Loucy (cell line): Measurements from ENCODE around the gene APOA4.

ENCODE experiments used
- H2AFZ ChIP-seq: fragments of 200-600 bp; sonication (generic); 2 replicates; pipeline ENCODE4 v1.6.0; 2016; ENCODE audit warnings: antibody characterized with exemption, mild to moderate bottlenecking, low read length, moderate library complexity
- H3F3A ChIP-seq: fragments of 200-600 bp; 2 replicates; pipeline ENCODE4 v1.6.0; 2016; ENCODE audit warnings: antibody characterized with exemption, low read depth, mild to moderate bottlenecking
- H3K27me3 ChIP-seq: fragments of 200-600 bp; sonication (generic); 2 replicates; pipeline ENCODE4 v1.6.1; 2014; ENCODE audit warnings: low read length, mild to moderate bottlenecking; ENCODE audit not compliant: insufficient read depth, poor library complexity, severe bottlenecking
- H3K36me3 ChIP-seq: fragments of 200-600 bp; sonication (generic); 2 replicates; pipeline ENCODE4 v1.6.1; 2016; ENCODE audit warnings: low read length; ENCODE audit not compliant: insufficient read depth
- H3K4me1 ChIP-seq: fragments of 200-600 bp; sonication (generic); 2 replicates; pipeline ENCODE4 v1.5.1; 2014; ENCODE audit warnings: low read length, mild to moderate bottlenecking; ENCODE audit not compliant: insufficient read depth, poor library complexity, severe bottlenecking
- H3K4me2 ChIP-seq: fragments of 200-600 bp; sonication (generic); 2 replicates; pipeline ENCODE4 v1.6.0; 2014; ENCODE audit warnings: antibody characterized with exemption, low read length, low read depth, mild to moderate bottlenecking; ENCODE audit not compliant: poor library complexity, severe bottlenecking
- H3K4me3 ChIP-seq: fragments of 200-600 bp; sonication (generic); 2 replicates; pipeline ENCODE4 v1.5.1; 2014; ENCODE audit warnings: low read length, mild to moderate bottlenecking, mixed read lengths; ENCODE audit not compliant: poor library complexity, severe bottlenecking
- H3K79me2 ChIP-seq: fragments of 200-600 bp; sonication (generic); 2 replicates; pipeline ENCODE4 v1.6.1; 2014; ENCODE audit warnings: low read length; ENCODE audit not compliant: insufficient read depth
- H3K9ac ChIP-seq: fragments of 200-600 bp; sonication (generic); 2 replicates; pipeline ENCODE4 v1.6.0; 2014; ENCODE audit warnings: mild to moderate bottlenecking, low read depth, low read length, moderate library complexity; ENCODE audit not compliant: poor library complexity, severe bottlenecking
- H3K9me2 ChIP-seq: fragments of 200-600 bp; sonication (generic); replicated peaks from 2 replicates; pipeline ENCODE4 v1.6.1; 2016; ENCODE audit warnings: low read depth, low read length, mixed read lengths
- H3K9me3 ChIP-seq: fragments of 200-600 bp; sonication (generic); 2 replicates; pipeline ENCODE4 v1.6.1; 2014; ENCODE audit warnings: mild to moderate bottlenecking, antibody characterized with exemption, low read length, low read depth; ENCODE audit not compliant: insufficient read depth
- H4K20me1 ChIP-seq: fragments of 200-600 bp; sonication (generic); 2 replicates; pipeline ENCODE4 v1.6.0; 2014; ENCODE audit warnings: antibody characterized with exemption, low read length, mild to moderate bottlenecking; ENCODE audit not compliant: insufficient read depth, poor library complexity, severe bottlenecking
- EZH2phosphoT487 ChIP-seq: fragments of 200-600 bp; IDR thresholded peaks from 2 replicates; pipeline ENCODE4 v1.6.1; 2018; ENCODE audit warnings: antibody characterized with exemption, mild to moderate bottlenecking, moderate library complexity, borderline replicate concordance
- TF ChIP-seq, protein P1 (sequence below): fragments of 200-600 bp; sonication (generic); conservative IDR thresholded peaks from 2 replicates; pipeline ENCODE4 v1.5.1; 2014; ENCODE audit warnings: mild to moderate bottlenecking, antibody characterized with exemption, low read length

The APOA4 gene

DNA sequence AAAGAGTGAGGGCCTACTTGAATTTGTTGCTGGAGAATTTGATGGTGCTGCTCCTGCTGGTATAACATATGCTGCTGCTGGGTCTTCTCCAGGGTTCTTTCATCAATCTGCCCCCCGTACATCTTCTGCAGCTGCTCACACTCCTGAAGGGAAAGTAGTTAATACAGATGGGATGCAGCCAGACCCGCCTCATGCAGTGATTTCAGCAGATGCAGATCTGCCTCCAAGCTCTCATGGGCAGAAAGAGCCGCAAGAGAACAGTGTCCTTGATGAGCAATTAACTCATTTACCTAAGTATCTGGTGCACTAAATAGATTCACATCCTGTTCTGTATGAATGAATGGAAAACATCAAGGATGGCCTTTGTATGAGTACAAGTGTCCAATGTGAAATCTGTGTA lies 39.1 kb upstream of the APOA4 start:
- TF ChIP-seq, protein P1, sequence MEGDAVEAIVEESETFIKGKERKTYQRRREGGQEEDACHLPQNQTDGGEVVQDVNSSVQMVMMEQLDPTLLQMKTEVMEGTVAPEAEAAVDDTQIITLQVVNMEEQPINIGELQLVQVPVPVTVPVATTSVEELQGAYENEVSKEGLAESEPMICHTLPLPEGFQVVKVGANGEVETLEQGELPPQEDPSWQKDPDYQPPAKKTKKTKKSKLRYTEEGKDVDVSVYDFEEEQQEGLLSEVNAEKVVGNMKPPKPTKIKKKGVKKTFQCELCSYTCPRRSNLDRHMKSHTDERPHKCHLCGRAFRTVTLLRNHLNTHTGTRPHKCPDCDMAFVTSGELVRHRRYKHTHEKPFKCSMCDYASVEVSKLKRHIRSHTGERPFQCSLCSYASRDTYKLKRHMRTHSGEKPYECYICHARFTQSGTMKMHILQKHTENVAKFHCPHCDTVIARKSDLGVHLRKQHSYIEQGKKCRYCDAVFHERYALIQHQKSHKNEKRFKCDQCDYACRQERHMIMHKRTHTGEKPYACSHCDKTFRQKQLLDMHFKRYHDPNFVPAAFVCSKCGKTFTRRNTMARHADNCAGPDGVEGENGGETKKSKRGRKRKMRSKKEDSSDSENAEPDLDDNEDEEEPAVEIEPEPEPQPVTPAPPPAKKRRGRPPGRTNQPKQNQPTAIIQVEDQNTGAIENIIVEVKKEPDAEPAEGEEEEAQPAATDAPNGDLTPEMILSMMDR = no peak
- TF ChIP-seq EZH2phosphoT487 = no peak
- Histone ChIP-seq H3K79me2 (no peaks in the 10 kb centered on the region), H3K4me3 (no peak overlapping the region), H3K36me3 (peaks cover 68% of the 10 kb centered on the region), H3K27me3 (no peaks in the 10 kb centered on the region), H2AFZ (no peak overlapping the region), H3K9me2 (no peaks in the 10 kb centered on the region), H3K4me2 (no peak overlapping the region), H3K4me1 (peaks cover 18% of the 10 kb centered on the region), H3K9ac (no peak overlapping the region), H3F3A (no peaks in the 10 kb centered on the region), H4K20me1 (no peaks in the 10 kb centered on the region), H3K9me3 (no peaks in the 10 kb centered on the region)

DNA sequence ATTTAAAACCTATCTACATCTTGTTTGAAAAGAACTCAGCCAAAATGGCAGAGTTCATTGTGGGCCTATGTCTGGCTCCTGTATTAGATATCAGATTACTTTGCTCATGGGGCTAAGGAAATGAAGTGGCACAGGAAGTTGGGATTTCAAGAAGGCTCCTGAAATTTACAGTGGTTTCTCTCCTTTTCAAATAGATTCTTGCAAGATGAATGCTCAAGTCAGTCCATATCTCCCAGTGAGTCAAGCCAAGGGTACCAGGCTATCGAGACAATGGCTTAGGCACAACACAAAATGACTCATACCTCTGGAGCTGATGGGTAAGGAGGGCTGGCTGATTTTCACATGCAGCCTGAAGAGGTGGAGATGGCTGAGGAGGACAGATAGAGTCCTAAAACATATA lies 38.4 kb upstream of the APOA4 start:
- Histone ChIP-seq H3K9ac (no peak overlapping the region), H3K27me3 (no peaks in the 10 kb centered on the region), H3K9me2 (no peaks in the 10 kb centered on the region), H3K36me3 (peaks cover 63% of the 10 kb centered on the region; the same call in 1 of the 2 replicates), H4K20me1 (no peaks in the 10 kb centered on the region), H3K9me3 (no peaks in the 10 kb centered on the region), H3K4me2 (peak overlapping the region; percentile 3), H3K4me1 (peaks cover 20% of the 10 kb centered on the region), H3K4me3 (no peak overlapping the region), H3F3A (no peaks in the 10 kb centered on the region), H2AFZ (no peak overlapping the region), H3K79me2 (no peaks in the 10 kb centered on the region)
- TF ChIP-seq, protein P1 = no peak
- no peak for TF ChIP-seq EZH2phosphoT487

DNA sequence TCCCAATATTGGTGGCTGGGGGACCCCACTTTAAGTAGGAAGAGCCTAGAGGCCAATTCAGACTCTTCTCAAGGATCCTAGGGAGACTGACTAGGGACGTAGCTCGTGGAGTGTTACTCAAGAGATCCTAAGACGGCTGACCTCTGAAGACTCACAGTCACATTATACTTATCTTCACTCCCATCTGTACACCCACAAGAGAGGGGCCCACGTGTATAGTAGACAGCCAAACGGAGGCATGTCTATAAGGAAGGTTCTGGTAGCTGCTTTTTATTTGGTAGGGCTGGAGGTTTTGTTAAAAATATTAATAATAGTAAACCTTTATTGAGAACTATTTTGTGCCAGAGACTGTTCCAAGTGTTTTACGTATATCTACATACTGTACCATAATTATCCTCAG lies 37.2 kb upstream of the APOA4 start:
- Histone ChIP-seq H3K36me3 (peaks cover 57% of the 10 kb centered on the region; the same call in 1 of the 2 replicates), H3K4me3 (no peak overlapping the region), H3K9me2 (no peaks in the 10 kb centered on the region), H3K4me1 (peaks cover 30% of the 10 kb centered on the region), H3F3A (no peaks in the 10 kb centered on the region), H3K9me3 (no peaks in the 10 kb centered on the region), H3K27me3 (no peaks in the 10 kb centered on the region), H2AFZ (no peak overlapping the region), H3K4me2 (no peak overlapping the region), H3K79me2 (no peaks in the 10 kb centered on the region), H4K20me1 (no peaks in the 10 kb centered on the region), H3K9ac (no peak overlapping the region)
- no peak for TF ChIP-seq EZH2phosphoT487
- TF ChIP-seq, protein P1 = no peak
